Measurements from ENCODE around the gene WASHC2A. TPM values are rescaled to one million over a fixed set of nuclear protein-coding genes. Genes with fewer than 3 reads are reported as not detected.
"Not testable (repeated sequence)": the region's sequence is repeated elsewhere in the genome, so short reads cannot be mapped to it uniquely, and the experiment has no call there.

The WASHC2A gene
- total and polyA plus RNA-seq, 2 of the 4 experiments (the other 2 are of a cell fraction), result 22.6 to 29.4 TPM

- H3K14ac ChIP-seq (replicated peaks; ENCODE audit: low read depth, low read length); H2AK9ac ChIP-seq (replicated peaks; ENCODE audit: low read depth, low read length, poor library complexity); dilution Hi-C loops (cut with HindIII; ENCODE audit: low sequenced_read_pairs, unreplicated experiment); H3K9me3 ChIP-seq (ENCODE audit: control insufficient read depth, insufficient read depth, low read length); H3K27me3 ChIP-seq (ENCODE audit: control insufficient read depth, insufficient read depth, low read length); POLR2A ChIA-PET (ENCODE audit: unreplicated experiment); H4K20me1 ChIP-seq (ENCODE audit: insufficient read depth, low read length); intact Hi-C loops (cut with micrococcal nuclease); H3K9ac ChIP-seq (ENCODE audit: low read depth, low read length); H3K36me3 ChIP-seq (ENCODE audit: control insufficient read depth, insufficient read depth, low read length); CTCF ChIA-PET; H3K9me1 ChIP-seq (ENCODE audit: insufficient read depth, low read length); in situ Hi-C loops (cut with MboI; ENCODE audit: low sequenced_read_pairs); H2AFZ ChIP-seq (replicated peaks; ENCODE audit: low read length, poor library complexity); H3K4me1 ChIP-seq (ENCODE audit: control insufficient read depth, insufficient read depth, low read length); H3K79me1 ChIP-seq (ENCODE audit: low read depth in 1 of 2, low read length in 2 of 2); H3K4me3 ChIP-seq (ENCODE audit: insufficient read depth, low read depth, low read length); H2AK5ac ChIP-seq (ENCODE audit: low read depth, low read length); BruUV-seq (replicated peaks); H2BK15ac ChIP-seq (ENCODE audit: low read depth, low read length); H3K56ac ChIP-seq (ENCODE audit: extremely low read depth, insufficient read depth, low read length): not testable (repeated sequence)
- peak; percentile 81 for ATAC-seq (ENCODE audit: low read depth)
- Histone ChIP-seq H3K27ac (ENCODE audit: insufficient read depth, low read length) (peak overlapping the region; percentile 29; the same call in 1 of the 2 replicates), H2BK120ac (ENCODE audit: low read depth, low read length) (peak overlapping the region; percentile 74; the same call in 1 of the 2 replicates), H3K23ac (ENCODE audit: low read depth, low read length) (peak overlapping the region; percentile 66; the same call in 1 of the 2 replicates), H4K91ac (ENCODE audit: insufficient read depth, low read depth, low read length) (peak overlapping the region; percentile 43; the same call in 1 of the 2 replicates), H3K18ac (ENCODE audit: low read depth, low read length) (peak overlapping the region; percentile 69), H2BK5ac (ENCODE audit: low read depth, low read length, poor library complexity, severe bottlenecking) (peak overlapping the region; percentile 54), H4K8ac (ENCODE audit: low read depth in 2 of 2, low read length in 2 of 2) (peak overlapping the region in 1 of 2 experiments; percentile 81; a peak in 2 of 4 replicates), H3K4me2 (ENCODE audit: low read depth, low read length) (peak overlapping the region; percentile 19; the same call in 1 of the 2 replicates), H2BK20ac (ENCODE audit: low read depth, low read length) (peak overlapping the region; percentile 67; the same call in 1 of the 2 replicates), H4K5ac (ENCODE audit: low read depth, low read length) (peak overlapping the region; percentile 63; the same call in 1 of the 2 replicates), H3K4ac (ENCODE audit: low read depth, low read length) (peak overlapping the region; percentile 65)
- TF ChIP-seq USF2 (IDR thresholded peaks at IDR 0.05; ENCODE audit: low read depth, low read length) (0 out of 2 replicates have a peak, but pooled peaks have one; percentile 9), CEBPB (IDR thresholded peaks at IDR 0.05; ENCODE audit: low read depth, low read length) (peak; percentile 36; the same call in 1 of the 2 replicates)
- peak; percentile 70 for DNase-seq
- no CpG with 5 or more reads among the region's 3 CpGs for WGBS, 2 experiments (ENCODE audit: extremely low coverage in 2 of 2, insufficient read length in 1 of 2)
Measured at GRCh38 chr10:50051995-50052660, 15.6 kb upstream of the WASHC2A start.

- H2BK20ac ChIP-seq (ENCODE audit: low read depth, low read length); ATAC-seq (ENCODE audit: low read depth); CTCF ChIA-PET; H3K4me2 ChIP-seq (ENCODE audit: low read depth, low read length); DNase-seq; H2AK5ac ChIP-seq (ENCODE audit: low read depth, low read length); H3K23ac ChIP-seq (ENCODE audit: low read depth, low read length); POLR2A ChIA-PET (ENCODE audit: unreplicated experiment); dilution Hi-C loops (cut with HindIII; ENCODE audit: low sequenced_read_pairs, unreplicated experiment); H3K56ac ChIP-seq (ENCODE audit: extremely low read depth, insufficient read depth, low read length); H4K8ac ChIP-seq (ENCODE audit: low read depth in 2 of 2, low read length in 2 of 2); H3K14ac ChIP-seq (replicated peaks; ENCODE audit: low read depth, low read length); H3K4me1 ChIP-seq (ENCODE audit: control insufficient read depth, insufficient read depth, low read length); H4K5ac ChIP-seq (ENCODE audit: low read depth, low read length); in situ Hi-C loops (cut with MboI; ENCODE audit: low sequenced_read_pairs); BruUV-seq (replicated peaks); H2BK5ac ChIP-seq (ENCODE audit: low read depth, low read length, poor library complexity, severe bottlenecking); H3K9ac ChIP-seq (ENCODE audit: low read depth, low read length); H3K36me3 ChIP-seq (ENCODE audit: control insufficient read depth, insufficient read depth, low read length); H3K27me3 ChIP-seq (ENCODE audit: control insufficient read depth, insufficient read depth, low read length); H3K4me3 ChIP-seq (ENCODE audit: insufficient read depth, low read depth, low read length); H3K27ac ChIP-seq (ENCODE audit: insufficient read depth, low read length); H2AFZ ChIP-seq (replicated peaks; ENCODE audit: low read length, poor library complexity); H3K9me1 ChIP-seq (ENCODE audit: insufficient read depth, low read length); H2AK9ac ChIP-seq (replicated peaks; ENCODE audit: low read depth, low read length, poor library complexity); intact Hi-C loops (cut with micrococcal nuclease); H3K4ac ChIP-seq (ENCODE audit: low read depth, low read length); H4K20me1 ChIP-seq (ENCODE audit: insufficient read depth, low read length); H2BK15ac ChIP-seq (ENCODE audit: low read depth, low read length); H4K91ac ChIP-seq (ENCODE audit: insufficient read depth, low read depth, low read length); H3K79me1 ChIP-seq (ENCODE audit: low read depth in 1 of 2, low read length in 2 of 2); H3K9me3 ChIP-seq (ENCODE audit: control insufficient read depth, insufficient read depth, low read length): not testable (repeated sequence)
- H3K18ac ChIP-seq (ENCODE audit: low read depth, low read length), result peak overlapping the region; percentile 69; the same call in 1 of the 2 replicates
- 0 out of 2 replicates have a peak overlapping the region, but pooled peaks have one; percentile 74 for H2BK120ac ChIP-seq (ENCODE audit: low read depth, low read length)
- no CpG with 5 or more reads among the region's 6 CpGs for WGBS, 2 experiments (ENCODE audit: extremely low coverage in 2 of 2, insufficient read length in 1 of 2)
Measured at GRCh38 chr10:50052778-50053376, 14.9 kb upstream of the WASHC2A start.
